GM12873 (cell line): Measurements from ENCODE around the gene SNTG2.

Experiments
- TF ChIP-seq, protein P1 (sequence below): IDR thresholded peaks from 2 replicates; pipeline ENCODE4 v1.5.1; 2012; ENCODE audit warnings: low read depth, mild to moderate bottlenecking, moderate library complexity, low read length, control low read depth; ENCODE audit not compliant: insufficient read depth; ENCODE audit errors: missing control alignments

Gene SNTG2

GRCh38 chr2:945104-945503, 5.5 kb upstream of the SNTG2 start:
- TF ChIP-seq, protein P1, sequence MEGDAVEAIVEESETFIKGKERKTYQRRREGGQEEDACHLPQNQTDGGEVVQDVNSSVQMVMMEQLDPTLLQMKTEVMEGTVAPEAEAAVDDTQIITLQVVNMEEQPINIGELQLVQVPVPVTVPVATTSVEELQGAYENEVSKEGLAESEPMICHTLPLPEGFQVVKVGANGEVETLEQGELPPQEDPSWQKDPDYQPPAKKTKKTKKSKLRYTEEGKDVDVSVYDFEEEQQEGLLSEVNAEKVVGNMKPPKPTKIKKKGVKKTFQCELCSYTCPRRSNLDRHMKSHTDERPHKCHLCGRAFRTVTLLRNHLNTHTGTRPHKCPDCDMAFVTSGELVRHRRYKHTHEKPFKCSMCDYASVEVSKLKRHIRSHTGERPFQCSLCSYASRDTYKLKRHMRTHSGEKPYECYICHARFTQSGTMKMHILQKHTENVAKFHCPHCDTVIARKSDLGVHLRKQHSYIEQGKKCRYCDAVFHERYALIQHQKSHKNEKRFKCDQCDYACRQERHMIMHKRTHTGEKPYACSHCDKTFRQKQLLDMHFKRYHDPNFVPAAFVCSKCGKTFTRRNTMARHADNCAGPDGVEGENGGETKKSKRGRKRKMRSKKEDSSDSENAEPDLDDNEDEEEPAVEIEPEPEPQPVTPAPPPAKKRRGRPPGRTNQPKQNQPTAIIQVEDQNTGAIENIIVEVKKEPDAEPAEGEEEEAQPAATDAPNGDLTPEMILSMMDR, result no peak

DNA sequence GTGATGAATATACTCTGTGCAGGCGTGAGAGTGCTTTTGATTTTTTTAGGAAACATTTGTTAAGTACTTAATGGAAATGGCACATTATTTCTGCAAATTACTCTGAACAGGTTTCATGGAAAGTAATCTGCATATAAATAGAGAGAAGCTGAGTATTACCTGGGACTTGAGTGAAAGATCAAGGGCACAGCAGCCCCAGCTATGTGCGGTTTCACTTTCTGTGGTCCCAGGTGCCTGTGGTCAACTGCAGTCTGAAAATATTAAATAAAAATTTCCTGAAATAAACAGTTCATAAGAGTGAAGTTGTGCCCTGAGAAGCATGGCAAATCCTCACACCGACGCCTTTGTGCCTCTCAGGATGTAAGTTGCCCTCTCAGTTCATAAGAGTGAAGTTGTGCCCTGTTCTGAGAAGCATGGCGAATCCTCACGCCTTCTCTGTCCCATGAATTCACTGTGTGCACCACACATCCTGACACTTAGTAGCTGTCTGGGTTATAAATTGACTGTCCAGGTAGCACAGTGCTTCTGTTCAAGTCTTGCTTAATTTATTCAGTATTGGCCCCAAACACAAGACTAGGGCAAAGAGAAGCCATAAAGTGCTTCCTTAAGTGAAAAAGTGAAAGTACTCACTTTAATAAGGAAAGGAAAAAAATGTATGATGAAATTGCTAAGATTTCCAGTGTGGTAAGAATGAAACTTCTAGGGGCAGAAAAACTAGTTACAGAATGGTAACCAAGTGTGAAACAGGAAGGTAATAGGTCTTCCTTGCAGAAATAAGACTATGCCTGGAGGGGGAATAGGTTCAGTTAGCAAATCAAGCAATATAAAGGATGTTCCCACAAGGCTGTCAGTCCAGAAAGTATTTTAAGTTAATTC, 4.3 kb upstream of the SNTG2 start:
- TF ChIP-seq, protein P1, result no peak

DNA sequence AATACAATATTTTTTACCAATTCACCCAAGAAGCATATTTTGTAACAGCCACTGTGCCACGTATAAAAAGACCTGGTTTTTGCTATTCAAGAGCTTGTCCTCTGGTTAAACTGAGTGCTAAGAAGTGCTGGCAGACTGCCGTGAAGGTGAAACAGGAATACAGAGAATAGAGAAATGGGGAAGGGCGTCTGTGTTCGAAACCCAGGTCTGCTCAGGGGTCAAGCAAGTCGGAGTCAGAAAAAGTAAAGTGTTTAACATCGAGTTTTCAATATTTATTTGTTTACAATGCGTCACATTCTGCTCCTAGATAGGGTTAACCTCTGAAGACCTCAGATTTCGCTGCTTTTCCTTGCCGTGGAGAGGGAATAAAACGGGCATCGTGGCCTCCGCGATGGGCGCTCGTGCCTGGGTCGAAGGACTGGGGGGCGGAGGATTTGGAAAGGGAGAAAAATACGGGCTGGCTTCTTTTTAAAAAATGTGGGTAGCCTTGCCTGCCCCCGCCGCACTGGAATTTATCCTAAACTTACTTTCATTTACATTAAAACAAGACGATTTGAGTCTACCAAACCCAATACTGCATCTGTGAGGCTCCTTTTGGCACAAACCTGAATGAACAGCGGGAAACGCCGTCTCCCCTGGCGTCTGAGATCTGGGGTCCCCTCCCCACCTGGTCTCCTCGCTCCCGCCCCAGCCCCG, 1.1 kb upstream of the SNTG2 start:
- TF ChIP-seq, protein P1, result no peak

GRCh38 chr2:951224-952006, 766 bp downstream of the SNTG2 start:
- TF ChIP-seq, protein P1, result no peak

DNA sequence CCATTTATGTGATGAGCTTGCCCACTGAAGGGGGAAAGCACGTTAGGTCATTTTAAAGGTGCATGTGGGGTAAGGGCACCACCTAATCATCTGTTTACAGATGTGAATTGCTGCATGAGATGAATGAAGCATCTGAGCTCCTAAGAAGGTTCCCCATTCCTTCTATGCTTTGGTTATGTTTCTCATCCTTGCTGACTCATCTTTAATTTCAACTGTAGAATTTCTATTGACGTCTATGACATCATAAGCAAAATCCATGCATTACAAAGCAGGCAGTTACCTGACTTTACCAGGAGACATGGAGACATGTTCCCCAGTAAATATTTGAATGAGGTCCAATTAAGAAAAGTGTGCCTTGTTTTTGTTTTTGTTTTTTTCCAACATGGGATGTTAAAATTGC, 2.8 kb downstream of the SNTG2 start:
- TF ChIP-seq, protein P1, result no peak

- TF ChIP-seq, protein P1, result no peak
Observed at GRCh38 chr2:953975-954686, 3.5 kb downstream of the SNTG2 start.

GRCh38 chr2:954687-955000, 4.0 kb downstream of the SNTG2 start:
- TF ChIP-seq, protein P1, result no peak
